Measurements from ENCODE around the gene ANGPTL1. TPM values are rescaled to one million over a fixed set of nuclear protein-coding genes. Genes with fewer than 3 reads are reported as not detected.

ANGPTL1 gene
- total and polyA plus RNA-seq, 2 of the 13 experiments (the other 11 are each of a cell fraction or from before 2014, with no cell fraction given) = 2.9 to 9.3 TPM

DNA sequence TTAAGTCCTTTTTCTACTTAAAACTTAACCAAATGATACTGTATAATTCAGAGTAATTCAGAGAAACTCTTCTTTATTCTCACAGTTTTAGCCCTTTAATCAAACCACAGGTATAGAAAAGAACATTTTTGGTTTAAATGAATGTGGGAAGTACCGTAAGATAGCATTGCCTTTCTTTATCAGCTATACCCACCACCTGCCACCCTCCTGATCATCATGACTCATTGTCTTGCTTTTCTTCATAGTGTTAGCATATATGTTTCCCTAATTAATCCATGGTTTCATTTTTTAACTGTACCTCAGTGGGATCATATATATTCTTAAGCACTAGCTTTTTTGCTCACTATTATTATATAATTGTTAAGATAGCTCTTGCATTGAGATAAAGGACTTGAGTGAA, 27.5 kb upstream of the ANGPTL1 start (continued):
- TF ChIP-seq FOXK1 (CRISPR knock-in tag; IDR thresholded peaks at IDR 0.05; ENCODE audit: borderline replicate concordance, low read depth) = no peak
- no peak for TF ChIP-seq ARHGAP35 (CRISPR knock-in tag; IDR thresholded peaks at IDR 0.05; ENCODE audit: borderline replicate concordance)
- TF ChIP-seq KDM3A (CRISPR knock-in tag; IDR thresholded peaks at IDR 0.05; ENCODE audit: low read depth) = no peak
- no peak for TF ChIP-seq ZNF607 (CRISPR knock-in tag; IDR thresholded peaks at IDR 0.05; ENCODE audit: borderline replicate concordance)
- no peak for TF ChIP-seq ZNF317 (CRISPR knock-in tag; IDR thresholded peaks at IDR 0.05)

DNA sequence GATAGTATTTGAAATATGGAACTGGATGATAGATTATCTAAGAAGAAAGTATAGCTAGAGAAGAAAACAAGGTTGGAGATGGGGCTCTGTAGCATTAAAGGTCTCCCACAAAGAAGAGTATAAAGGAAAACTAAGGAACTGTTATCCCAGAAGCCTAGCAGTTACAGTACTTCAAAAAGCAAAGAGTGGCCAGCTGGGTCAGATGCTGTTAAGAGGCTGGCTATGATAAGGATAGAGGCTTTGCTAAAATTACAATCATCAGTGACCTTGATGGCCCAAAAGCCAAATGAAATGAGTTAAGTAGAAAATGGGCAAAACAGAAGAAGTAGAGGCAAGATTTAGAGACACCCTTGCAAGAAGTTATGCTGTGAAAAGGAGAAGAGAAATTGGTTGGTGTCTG, 25.1 kb upstream of the ANGPTL1 start:
- ChIA-PET POLR2A (no interaction called here), CTCF (ENCODE audit: low intra/inter-chr PET ratio, low total read pairs) (no interaction called here)
- Histone ChIP-seq H4K20me1 (ENCODE audit: insufficient read depth, low read length) (no peaks in the 10 kb centered on the region), H3K79me2 (ENCODE audit: insufficient read depth, low read length) (no peaks in the 10 kb centered on the region), H3K27ac (ENCODE audit: extremely low read length, insufficient read depth, low read length) (no peak overlapping the region), H2AFZ (ENCODE audit: low read length) (no peak overlapping the region), H3K36me3 (replicated peaks in 1 of 2; ENCODE audit: control insufficient read depth in 1 of 2, insufficient read depth in 2 of 2, low read length in 2 of 2) (peaks cover 0 to 2% of the 10 kb centered on the region in 2 experiments; a peak in 1 of 5 replicates), H3K4me1 (ENCODE audit: insufficient read depth, low read length) (no peaks in the 10 kb centered on the region), H3K27me3 (ENCODE audit: control insufficient read depth in 1 of 2, insufficient read depth in 2 of 2, low read length in 2 of 2) (no peaks in the 10 kb centered on the region), H3K4me3 (replicated peaks in 1 of 3; ENCODE audit: insufficient read depth in 1 of 3, low read depth in 2 of 3, low read length in 3 of 3) (no peak overlapping the region), H3K4me2 (ENCODE audit: low read depth, low read length) (no peak overlapping the region), H3K9ac (ENCODE audit: insufficient read depth, low read depth, low read length) (no peak overlapping the region), H3K9me3 (ENCODE audit: low read length) (no peaks in the 10 kb centered on the region)
- BruUV-seq (replicated peaks) = no TSS peak
- in situ Hi-C loops (cut with HindIII; ENCODE audit: extremely low pct_ligation_motif_present, low pct_unique_long_range_greater_than_20kb) (no loop called here), intact Hi-C loops (cut with micrococcal nuclease; ENCODE audit: unreplicated experiment) (no loop called here)
- FAIRE-seq = no peak
- DNase-seq (ENCODE audit: low spot score) = no peak
- no peak for ATAC-seq
- TF ChIP-seq, protein P1, sequence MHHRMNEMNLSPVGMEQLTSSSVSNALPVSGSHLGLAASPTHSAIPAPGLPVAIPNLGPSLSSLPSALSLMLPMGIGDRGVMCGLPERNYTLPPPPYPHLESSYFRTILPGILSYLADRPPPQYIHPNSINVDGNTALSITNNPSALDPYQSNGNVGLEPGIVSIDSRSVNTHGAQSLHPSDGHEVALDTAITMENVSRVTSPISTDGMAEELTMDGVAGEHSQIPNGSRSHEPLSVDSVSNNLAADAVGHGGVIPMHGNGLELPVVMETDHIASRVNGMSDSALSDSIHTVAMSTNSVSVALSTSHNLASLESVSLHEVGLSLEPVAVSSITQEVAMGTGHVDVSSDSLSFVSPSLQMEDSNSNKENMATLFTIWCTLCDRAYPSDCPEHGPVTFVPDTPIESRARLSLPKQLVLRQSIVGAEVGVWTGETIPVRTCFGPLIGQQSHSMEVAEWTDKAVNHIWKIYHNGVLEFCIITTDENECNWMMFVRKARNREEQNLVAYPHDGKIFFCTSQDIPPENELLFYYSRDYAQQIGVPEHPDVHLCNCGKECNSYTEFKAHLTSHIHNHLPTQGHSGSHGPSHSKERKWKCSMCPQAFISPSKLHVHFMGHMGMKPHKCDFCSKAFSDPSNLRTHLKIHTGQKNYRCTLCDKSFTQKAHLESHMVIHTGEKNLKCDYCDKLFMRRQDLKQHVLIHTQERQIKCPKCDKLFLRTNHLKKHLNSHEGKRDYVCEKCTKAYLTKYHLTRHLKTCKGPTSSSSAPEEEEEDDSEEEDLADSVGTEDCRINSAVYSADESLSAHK (CRISPR knock-in tag; IDR thresholded peaks at IDR 0.05; ENCODE audit: borderline replicate concordance) = no peak
- TF ChIP-seq ZNF121 (CRISPR knock-in tag; IDR thresholded peaks at IDR 0.05) = no peak
- TF ChIP-seq HMGA1 (CRISPR knock-in tag; conservative IDR thresholded peaks at IDR 0.05) = no peak
- no peak for TF ChIP-seq MYNN (CRISPR knock-in tag; IDR thresholded peaks at IDR 0.05; ENCODE audit: low read depth)
- TF ChIP-seq, protein P2, sequence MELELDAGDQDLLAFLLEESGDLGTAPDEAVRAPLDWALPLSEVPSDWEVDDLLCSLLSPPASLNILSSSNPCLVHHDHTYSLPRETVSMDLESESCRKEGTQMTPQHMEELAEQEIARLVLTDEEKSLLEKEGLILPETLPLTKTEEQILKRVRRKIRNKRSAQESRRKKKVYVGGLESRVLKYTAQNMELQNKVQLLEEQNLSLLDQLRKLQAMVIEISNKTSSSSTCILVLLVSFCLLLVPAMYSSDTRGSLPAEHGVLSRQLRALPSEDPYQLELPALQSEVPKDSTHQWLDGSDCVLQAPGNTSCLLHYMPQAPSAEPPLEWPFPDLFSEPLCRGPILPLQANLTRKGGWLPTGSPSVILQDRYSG (CRISPR knock-in tag; IDR thresholded peaks at IDR 0.05) = no peak
- no peak for TF ChIP-seq GATAD2A (CRISPR knock-in tag; IDR thresholded peaks at IDR 0.05)
- TF ChIP-seq, protein P3, sequence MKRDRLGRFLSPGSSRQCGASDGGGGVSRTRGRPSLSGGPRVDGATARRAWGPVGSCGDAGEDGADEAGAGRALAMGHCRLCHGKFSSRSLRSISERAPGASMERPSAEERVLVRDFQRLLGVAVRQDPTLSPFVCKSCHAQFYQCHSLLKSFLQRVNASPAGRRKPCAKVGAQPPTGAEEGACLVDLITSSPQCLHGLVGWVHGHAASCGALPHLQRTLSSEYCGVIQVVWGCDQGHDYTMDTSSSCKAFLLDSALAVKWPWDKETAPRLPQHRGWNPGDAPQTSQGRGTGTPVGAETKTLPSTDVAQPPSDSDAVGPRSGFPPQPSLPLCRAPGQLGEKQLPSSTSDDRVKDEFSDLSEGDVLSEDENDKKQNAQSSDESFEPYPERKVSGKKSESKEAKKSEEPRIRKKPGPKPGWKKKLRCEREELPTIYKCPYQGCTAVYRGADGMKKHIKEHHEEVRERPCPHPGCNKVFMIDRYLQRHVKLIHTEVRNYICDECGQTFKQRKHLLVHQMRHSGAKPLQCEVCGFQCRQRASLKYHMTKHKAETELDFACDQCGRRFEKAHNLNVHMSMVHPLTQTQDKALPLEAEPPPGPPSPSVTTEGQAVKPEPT (CRISPR knock-in tag; IDR thresholded peaks at IDR 0.05; ENCODE audit: low read depth) = no peak
- no peak for TF ChIP-seq ZNF550 (CRISPR knock-in tag; IDR thresholded peaks at IDR 0.05; ENCODE audit: borderline replicate concordance)
- TF ChIP-seq HNRNPLL (IDR thresholded peaks at IDR 0.05; ENCODE audit: low read depth, low read length, poor library complexity, severe bottlenecking) = no peak
- TF ChIP-seq ZEB1 (IDR thresholded peaks at IDR 0.05; ENCODE audit: insufficient replicate concordance, low read depth) = no peak
- TF ChIP-seq ZNF101 (CRISPR knock-in tag; IDR thresholded peaks at IDR 0.05; ENCODE audit: borderline replicate concordance, low read depth) = no peak
- no peak for TF ChIP-seq U2AF1 (optimal IDR thresholded peaks at IDR 0.05; ENCODE audit: low read depth, low read length)
- TF ChIP-seq ZBTB8A (CRISPR knock-in tag; IDR thresholded peaks at IDR 0.05; ENCODE audit: borderline replicate concordance, low read depth) = no peak
- TF ChIP-seq KMT2B (CRISPR knock-in tag; IDR thresholded peaks at IDR 0.05) = no peak
